Panc1 (cell line): ENCODE measurements around the gene ATP1B3. TPM values are rescaled to one million over a fixed set of nuclear protein-coding genes. Genes with fewer than 3 reads are reported as not detected.

Source experiments
- ATAC-seq: fragments of 200-7000 bp; cut with Tn5 transposase; 2 replicates; pipeline ENCODE4 v1.9.1; 2020; ENCODE audit warnings: mild to moderate bottlenecking, moderate library complexity
- BruUV-seq: library from RNA; stranded (reverse); fragments of 400-500 nt; replicated peaks from 2 replicates; lab custom pipeline; 2021; lab: Mats Ljungman, UMichigan
- CTCF ChIA-PET: fragments of 300-600 bp; sonication (Branson Sonifier 250); formaldehyde crosslinking; loops from one replicate; lab custom pipeline; 2022; ENCODE audit warnings: antibody characterized with exemption; lab: Charles Lee
- POLR2A ChIA-PET: fragments of 300-600 bp; sonication (Branson Sonifier 250); formaldehyde crosslinking; loops from one replicate; lab custom pipeline; 2022; ENCODE audit warnings: antibody characterized with exemption; lab: Charles Lee
- DNase-seq: peaks from one replicate; pipeline ENCODE4 v3.0.0-alpha.2; 2010; ENCODE audit warnings: low read depth, low spot score
- H3K27ac ChIP-seq: 2 replicates; pipeline ENCODE4 v1.5.1; 2011; ENCODE audit warnings: mild to moderate bottlenecking, low read length, inconsistent platforms
- H3K27me3 ChIP-seq: fragments of 200-500 bp; sonication (Bioruptor generic); 2 replicates; pipeline ENCODE4 v1.6.0; 2014; ENCODE audit warnings: low read length, inconsistent platforms; ENCODE audit not compliant: control insufficient read depth, insufficient read depth
- H3K36me3 ChIP-seq: fragments of 200-500 bp; sonication (Bioruptor generic); 2 replicates; pipeline ENCODE4 v1.5.1; 2014; ENCODE audit warnings: inconsistent platforms, mild to moderate bottlenecking, low read length, moderate library complexity; ENCODE audit not compliant: control insufficient read depth, insufficient read depth
- H3K4me1 ChIP-seq: 2 replicates; pipeline ENCODE4 v1.5.1; 2011; ENCODE audit warnings: inconsistent platforms, mild to moderate bottlenecking, low read length, moderate library complexity; ENCODE audit not compliant: control insufficient read depth, insufficient read depth
- H3K4me3 ChIP-seq, 2 experiments: 2 replicates each; pipeline ENCODE4 v1.5.1; 2011 to 2012; ENCODE audit warnings: low read depth in 2 of 2, low read length in 2 of 2, mild to moderate bottlenecking in 2 of 2, inconsistent platforms in 1 of 2, moderate library complexity in 1 of 2
- H3K9me3 ChIP-seq: fragments of 200-500 bp; sonication (Bioruptor generic); 2 replicates; pipeline ENCODE4 v1.5.1; 2014; ENCODE audit warnings: low read depth, mild to moderate bottlenecking, inconsistent platforms, low read length, moderate library complexity; ENCODE audit not compliant: control insufficient read depth, insufficient read depth
- POLR2AphosphoS5 ChIP-seq: IDR thresholded peaks from 2 replicates; pipeline ENCODE4 v1.6.1; 2012; ENCODE audit warnings: mild to moderate bottlenecking, low read depth, low read length, moderate library complexity
- SIN3A ChIP-seq: IDR thresholded peaks from 2 replicates; pipeline ENCODE4 v1.6.1; 2012; ENCODE audit warnings: low read depth, mild to moderate bottlenecking, low read length, moderate library complexity, borderline replicate concordance; ENCODE audit not compliant: insufficient read depth
- TCF7L2 ChIP-seq: IDR thresholded peaks from 2 replicates; pipeline ENCODE4 v1.6.1; 2011; ENCODE audit warnings: mild to moderate bottlenecking, low read depth, low read length, inconsistent platforms
- in situ Hi-C: cut with HindIII; loops from 2 replicates; pipeline ENCODE4 v1.10.0; 2016; ENCODE audit warnings: low sequenced_read_pairs, low pct_unique_long_range_greater_than_20kb
- intact Hi-C: fragments of 100-400 bp; cut with micrococcal nuclease; formaldehyde crosslinking; loops from one replicate; pipeline ENCODE4 v1.10.0; 2022; ENCODE audit not compliant: unreplicated experiment
- total RNA-seq: library from RNA; stranded (reverse); gene quantifications from one replicate; pipeline ENCODE4 v1.2.1, GENCODE V29; 2021; ENCODE audit not compliant: unreplicated experiment
- TF ChIP-seq, protein P1 (sequence below), 2 experiments: IDR thresholded peaks; 2 replicates each; pipeline ENCODE4 v1.6.1; 2011 to 2012; ENCODE audit warnings: low read depth in 2 of 2, control low read depth in 1 of 2, low read length in 1 of 2, mild to moderate bottlenecking in 1 of 2, moderate library complexity in 1 of 2; ENCODE audit not compliant: insufficient read depth in 1 of 2
- TF ChIP-seq, protein P2 (sequence below): fragments of 450-650 bp; IDR thresholded peaks from 2 replicates; pipeline ENCODE4 v1.5.1; 2017; ENCODE audit warnings: mild to moderate bottlenecking

ATP1B3 gene
- total RNA-seq, 1 experiment from 2014 or later, result 201 TPM

DNA sequence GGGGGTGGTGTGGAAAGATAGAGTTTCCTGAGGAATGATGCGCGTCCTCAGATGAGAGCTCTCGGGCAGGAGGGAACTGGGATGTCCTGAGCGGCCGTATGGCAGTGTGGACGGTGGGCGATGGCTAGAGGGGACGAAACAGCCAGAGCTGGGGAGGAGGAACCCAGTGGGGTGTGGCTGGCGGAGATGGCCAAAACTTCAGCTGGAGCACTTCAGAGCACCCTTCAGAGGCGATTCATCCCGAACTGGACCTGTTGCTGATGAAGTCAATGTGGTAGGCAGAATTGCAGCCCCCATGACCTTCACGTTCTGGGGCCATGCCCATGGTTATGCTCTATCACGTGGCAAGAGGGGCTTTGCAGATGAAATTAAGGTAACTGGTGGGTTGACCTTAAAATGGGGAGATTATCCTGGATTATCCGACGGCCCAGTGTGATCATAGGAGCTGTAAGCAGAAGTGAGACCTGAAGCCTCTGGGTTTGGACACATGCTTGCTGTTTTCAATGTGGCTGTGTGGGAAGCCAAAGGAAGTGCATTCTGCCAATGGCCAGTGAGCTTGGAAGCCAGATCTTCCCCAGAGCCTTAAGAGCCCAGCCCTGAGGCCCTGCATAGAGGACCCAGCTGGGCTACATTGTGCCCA, 52.3 kb downstream of the ATP1B3 start:
- Histone ChIP-seq H3K27me3 (no peaks in the 10 kb centered on the region), H3K36me3 (no peaks in the 10 kb centered on the region), H3K4me3 (no peak overlapping the region), H3K27ac (no peak overlapping the region), H3K9me3 (no peaks in the 10 kb centered on the region), H3K4me1 (peaks cover 2% of the 10 kb centered on the region; the same call in 1 of the 2 replicates)
- DNase-seq, result no peak
- intact Hi-C loops, result no loop called here
- ChIA-PET POLR2A (no interaction called here), CTCF (no interaction called here)
- BruUV-seq, result no TSS peak
- in situ Hi-C loops, result no loop called here
- 0 out of 2 replicates have a peak, but pooled peaks have one; percentile 10 for ATAC-seq
- no peak for TF ChIP-seq TCF7L2
- no peak for TF ChIP-seq POLR2AphosphoS5
- no peak for TF ChIP-seq SIN3A
- TF ChIP-seq, protein P1, sequence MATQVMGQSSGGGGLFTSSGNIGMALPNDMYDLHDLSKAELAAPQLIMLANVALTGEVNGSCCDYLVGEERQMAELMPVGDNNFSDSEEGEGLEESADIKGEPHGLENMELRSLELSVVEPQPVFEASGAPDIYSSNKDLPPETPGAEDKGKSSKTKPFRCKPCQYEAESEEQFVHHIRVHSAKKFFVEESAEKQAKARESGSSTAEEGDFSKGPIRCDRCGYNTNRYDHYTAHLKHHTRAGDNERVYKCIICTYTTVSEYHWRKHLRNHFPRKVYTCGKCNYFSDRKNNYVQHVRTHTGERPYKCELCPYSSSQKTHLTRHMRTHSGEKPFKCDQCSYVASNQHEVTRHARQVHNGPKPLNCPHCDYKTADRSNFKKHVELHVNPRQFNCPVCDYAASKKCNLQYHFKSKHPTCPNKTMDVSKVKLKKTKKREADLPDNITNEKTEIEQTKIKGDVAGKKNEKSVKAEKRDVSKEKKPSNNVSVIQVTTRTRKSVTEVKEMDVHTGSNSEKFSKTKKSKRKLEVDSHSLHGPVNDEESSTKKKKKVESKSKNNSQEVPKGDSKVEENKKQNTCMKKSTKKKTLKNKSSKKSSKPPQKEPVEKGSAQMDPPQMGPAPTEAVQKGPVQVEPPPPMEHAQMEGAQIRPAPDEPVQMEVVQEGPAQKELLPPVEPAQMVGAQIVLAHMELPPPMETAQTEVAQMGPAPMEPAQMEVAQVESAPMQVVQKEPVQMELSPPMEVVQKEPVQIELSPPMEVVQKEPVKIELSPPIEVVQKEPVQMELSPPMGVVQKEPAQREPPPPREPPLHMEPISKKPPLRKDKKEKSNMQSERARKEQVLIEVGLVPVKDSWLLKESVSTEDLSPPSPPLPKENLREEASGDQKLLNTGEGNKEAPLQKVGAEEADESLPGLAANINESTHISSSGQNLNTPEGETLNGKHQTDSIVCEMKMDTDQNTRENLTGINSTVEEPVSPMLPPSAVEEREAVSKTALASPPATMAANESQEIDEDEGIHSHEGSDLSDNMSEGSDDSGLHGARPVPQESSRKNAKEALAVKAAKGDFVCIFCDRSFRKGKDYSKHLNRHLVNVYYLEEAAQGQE (IDR thresholded peaks at IDR 0.05; ENCODE audit: insufficient read depth in 1 of 2, low read depth in 2 of 2, low read length in 1 of 2), result no peak

DNA sequence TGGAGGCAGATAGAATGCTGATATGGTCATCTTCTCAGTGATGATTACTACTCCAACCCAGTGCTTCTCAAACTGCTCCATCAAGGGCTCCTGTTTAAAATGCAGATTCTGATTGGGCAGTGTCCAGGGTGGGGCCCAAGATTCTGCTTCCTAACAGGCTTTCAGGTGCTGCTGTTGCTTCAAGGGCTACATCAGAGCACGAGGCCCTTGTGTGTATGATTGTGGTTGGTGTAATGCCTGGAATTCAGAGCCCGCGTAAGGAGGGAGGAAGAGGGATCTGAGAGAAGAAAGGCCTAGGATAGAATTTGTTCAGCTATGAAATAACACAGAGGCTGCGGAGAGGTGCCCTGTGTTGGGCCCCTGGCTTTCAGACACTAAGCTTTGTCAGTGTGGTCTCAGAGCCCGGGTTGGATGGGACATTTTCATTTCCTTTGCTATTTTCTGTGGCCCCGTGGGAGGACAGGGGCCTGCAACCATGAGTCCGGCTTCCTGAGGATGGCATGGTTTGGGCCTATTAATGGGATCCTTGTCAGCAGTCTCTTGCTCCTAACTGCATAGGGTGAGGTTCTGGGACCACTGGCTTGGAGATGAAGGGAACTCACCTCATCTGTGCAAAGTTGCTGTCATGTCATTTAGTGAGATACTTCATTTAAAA, 53.0 kb downstream of the ATP1B3 start:
- POLR2A ChIA-PET, result no interaction called here
- Histone ChIP-seq H3K9me3 (no peaks in the 10 kb centered on the region), H3K36me3 (no peaks in the 10 kb centered on the region), H3K27me3 (no peaks in the 10 kb centered on the region), H3K27ac (no peak overlapping the region), H3K4me3 (no peak overlapping the region), H3K4me1 (peaks cover 4% of the 10 kb centered on the region; the same call in 1 of the 2 replicates)
- BruUV-seq, result no TSS peak
- in situ Hi-C loops, result no loop called here
- DNase-seq, result no peak
- peak; percentile 15; the same call in 1 of the 2 replicates for ATAC-seq
- intact Hi-C loops, result no loop called here
- TF ChIP-seq, protein P2, sequence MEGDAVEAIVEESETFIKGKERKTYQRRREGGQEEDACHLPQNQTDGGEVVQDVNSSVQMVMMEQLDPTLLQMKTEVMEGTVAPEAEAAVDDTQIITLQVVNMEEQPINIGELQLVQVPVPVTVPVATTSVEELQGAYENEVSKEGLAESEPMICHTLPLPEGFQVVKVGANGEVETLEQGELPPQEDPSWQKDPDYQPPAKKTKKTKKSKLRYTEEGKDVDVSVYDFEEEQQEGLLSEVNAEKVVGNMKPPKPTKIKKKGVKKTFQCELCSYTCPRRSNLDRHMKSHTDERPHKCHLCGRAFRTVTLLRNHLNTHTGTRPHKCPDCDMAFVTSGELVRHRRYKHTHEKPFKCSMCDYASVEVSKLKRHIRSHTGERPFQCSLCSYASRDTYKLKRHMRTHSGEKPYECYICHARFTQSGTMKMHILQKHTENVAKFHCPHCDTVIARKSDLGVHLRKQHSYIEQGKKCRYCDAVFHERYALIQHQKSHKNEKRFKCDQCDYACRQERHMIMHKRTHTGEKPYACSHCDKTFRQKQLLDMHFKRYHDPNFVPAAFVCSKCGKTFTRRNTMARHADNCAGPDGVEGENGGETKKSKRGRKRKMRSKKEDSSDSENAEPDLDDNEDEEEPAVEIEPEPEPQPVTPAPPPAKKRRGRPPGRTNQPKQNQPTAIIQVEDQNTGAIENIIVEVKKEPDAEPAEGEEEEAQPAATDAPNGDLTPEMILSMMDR, result no peak
- TF ChIP-seq SIN3A (no peak), TCF7L2 (no peak), POLR2AphosphoS5 (no peak)
- TF ChIP-seq, protein P1 (IDR thresholded peaks at IDR 0.05; ENCODE audit: insufficient read depth in 1 of 2, low read depth in 2 of 2, low read length in 1 of 2), result no peak
- CTCF ChIA-PET, result interaction anchor here (0.7 kb wide), 1 partner anchor 116 kb away, joined by 3 read pairs; no protein-coding TSS in a partner anchor
